Activated T-cell treated with anti-CD3 and anti-CD28 coated beads, Interleukin-2, amount 50 U/mL, for 1 hour (primary cell): ENCODE results near the gene PPP5C.
"Not testable (repeated sequence)": the region's sequence is repeated elsewhere in the genome, so short reads cannot be mapped to it uniquely, and the experiment has no call there.

Source experiments
- DNase-seq: peaks from one replicate; pipeline ENCODE4 v3.0.0-alpha.2; 2020

PPP5C gene

GRCh38 chr19:46388311-46389095, 41.6 kb downstream of the PPP5C start:
- DNase-seq, result no peak

GRCh38 chr19:46390121-46390858, 43.4 kb downstream of the PPP5C start:
- DNase-seq, result no peak

GRCh38 chr19:46390866-46391265, 44.0 kb downstream of the PPP5C start:
- no peak for DNase-seq

GRCh38 chr19:46391296-46392251, 44.7 kb downstream of the PPP5C start:
- no peak for DNase-seq

- DNase-seq, result no peak
Measured at GRCh38 chr19:46392252-46392801, 45.4 kb downstream of the PPP5C start.

- DNase-seq, result no peak
Measured at GRCh38 chr19:46392837-46393236, 46.0 kb downstream of the PPP5C start.

GRCh38 chr19:46393456-46394401, 46.8 kb downstream of the PPP5C start:
- no peak for DNase-seq

GRCh38 chr19:46394402-46394797, 47.5 kb downstream of the PPP5C start:
- no peak for DNase-seq

- DNase-seq, result not testable (repeated sequence)
Measured at GRCh38 chr19:46397801-46398479, 51.1 kb downstream of the PPP5C start.

- DNase-seq, result peak; percentile 17
Measured at GRCh38 chr19:46402725-46403124, 55.8 kb downstream of the PPP5C start.

GRCh38 chr19:46404055-46404752, 57.3 kb downstream of the PPP5C start:
- no peak for DNase-seq

- DNase-seq, result no peak
Measured at GRCh38 chr19:46404753-46405468, 58.0 kb downstream of the PPP5C start.

- no peak for DNase-seq
Measured at GRCh38 chr19:46406976-46407375, 60.1 kb downstream of the PPP5C start.

GRCh38 chr19:46407856-46408663, 61.2 kb downstream of the PPP5C start:
- no peak for DNase-seq

GRCh38 chr19:46408664-46409039, 61.8 kb downstream of the PPP5C start:
- no peak for DNase-seq

GRCh38 chr19:46409191-46409590, 62.3 kb downstream of the PPP5C start:
- no peak for DNase-seq

GRCh38 chr19:46410205-46411087, 63.6 kb downstream of the PPP5C start:
- DNase-seq, result no peak
